Activated T-cell treated with anti-CD3 and anti-CD28 coated beads, Interleukin-2, amount 50 U/mL, for 24 hours (primary cell): ENCODE results near the gene RRP8.

Source experiments
- DNase-seq: peaks from one replicate; pipeline ENCODE4 v3.0.0-alpha.2; 2020
- H3K27ac Mint-ChIP-seq: 2 replicates; pipeline ENCODE4 v1.8.0; 2020; ENCODE audit warnings: mild to moderate bottlenecking, mixed read lengths
- H3K27me3 Mint-ChIP-seq: 2 replicates; pipeline ENCODE4 v1.8.0; 2020; ENCODE audit warnings: mixed read lengths
- H3K36me3 Mint-ChIP-seq: 2 replicates; pipeline ENCODE4 v1.8.0; 2020; ENCODE audit warnings: low read depth, mixed read lengths
- H3K4me1 Mint-ChIP-seq: 2 replicates; pipeline ENCODE4 v1.8.0; 2020; ENCODE audit warnings: low read depth, mixed read lengths
- H3K4me3 Mint-ChIP-seq: 2 replicates; pipeline ENCODE4 v1.8.0; 2020; ENCODE audit warnings: mild to moderate bottlenecking, moderate library complexity, mixed read lengths
- H3K9me3 Mint-ChIP-seq: 2 replicates; pipeline ENCODE4 v1.8.0; 2020; ENCODE audit warnings: mixed read lengths

The RRP8 gene

GRCh38 chr11:6637871-6638270 lies 34.5 kb upstream of the RRP8 start:
- Mint-ChIP-seq H3K9me3 (no peaks in the 10 kb centered on the region), H3K27ac (no peak overlapping the region), H3K36me3 (no peaks in the 10 kb centered on the region), H3K4me1 (no peaks in the 10 kb centered on the region), H3K4me3 (no peak overlapping the region), H3K27me3 (no peaks in the 10 kb centered on the region)
- no peak for DNase-seq

GRCh38 chr11:6636480-6636879 lies 33.1 kb upstream of the RRP8 start:
- Mint-ChIP-seq H3K4me3 (no peak overlapping the region), H3K9me3 (no peaks in the 10 kb centered on the region), H3K27ac (no peak overlapping the region), H3K4me1 (peaks cover 3% of the 10 kb centered on the region), H3K27me3 (no peaks in the 10 kb centered on the region), H3K36me3 (no peaks in the 10 kb centered on the region)
- no peak for DNase-seq

- Mint-ChIP-seq H3K36me3 (no peaks in the 10 kb centered on the region), H3K27me3 (no peaks in the 10 kb centered on the region), H3K4me1 (peaks cover 3% of the 10 kb centered on the region), H3K4me3 (no peak overlapping the region), H3K9me3 (no peaks in the 10 kb centered on the region), H3K27ac (no peak overlapping the region)
- DNase-seq = peak; percentile 20
Measured at GRCh38 chr11:6635082-6635932, 31.9 kb upstream of the RRP8 start.

- no peak overlapping the region for H3K4me3 Mint-ChIP-seq
Measured at GRCh38 chr11:6634534-6634933, 31.1 kb upstream of the RRP8 start.

GRCh38 chr11:6633422-6634408 lies 30.3 kb upstream of the RRP8 start:
- no peaks in the 10 kb centered on the region for H3K36me3 Mint-ChIP-seq

More at GRCh38 chr11:6634534-6634933, 31.1 kb upstream of the RRP8 start:
- H3K27me3 Mint-ChIP-seq = no peaks in the 10 kb centered on the region
- peaks cover 3% of the 10 kb centered on the region for H3K4me1 Mint-ChIP-seq
- no peaks in the 10 kb centered on the region for H3K36me3 Mint-ChIP-seq
- H3K27ac Mint-ChIP-seq = no peak overlapping the region
- H3K9me3 Mint-ChIP-seq = no peaks in the 10 kb centered on the region
- DNase-seq = no peak

GRCh38 chr11:6632116-6633073 lies 29.0 kb upstream of the RRP8 start:
- no peaks in the 10 kb centered on the region for H3K36me3 Mint-ChIP-seq
- peaks cover 13% of the 10 kb centered on the region for H3K4me1 Mint-ChIP-seq

More at GRCh38 chr11:6633422-6634408, 30.3 kb upstream of the RRP8 start:
- no peak overlapping the region for H3K4me3 Mint-ChIP-seq
- no peaks in the 10 kb centered on the region for H3K27me3 Mint-ChIP-seq
- peaks cover 3% of the 10 kb centered on the region for H3K4me1 Mint-ChIP-seq
- no peak overlapping the region for H3K27ac Mint-ChIP-seq
- H3K9me3 Mint-ChIP-seq = no peaks in the 10 kb centered on the region
- DNase-seq = no peak

GRCh38 chr11:6631361-6631890 lies 28.0 kb upstream of the RRP8 start:
- peak overlapping the region; percentile 3 for H3K27ac Mint-ChIP-seq
- H3K27me3 Mint-ChIP-seq = no peaks in the 10 kb centered on the region
- DNase-seq = no peak
- no peaks in the 10 kb centered on the region for H3K9me3 Mint-ChIP-seq
- H3K4me1 Mint-ChIP-seq = peaks cover 20% of the 10 kb centered on the region
- H3K4me3 Mint-ChIP-seq = no peak overlapping the region
- H3K36me3 Mint-ChIP-seq = no peaks in the 10 kb centered on the region

More at GRCh38 chr11:6632116-6633073, 29.0 kb upstream of the RRP8 start:
- no peak for DNase-seq
- Mint-ChIP-seq H3K9me3 (no peaks in the 10 kb centered on the region), H3K4me3 (no peak overlapping the region), H3K27me3 (no peaks in the 10 kb centered on the region), H3K27ac (no peak overlapping the region)

GRCh38 chr11:6630632-6631291 lies 27.3 kb upstream of the RRP8 start:
- Mint-ChIP-seq H3K27ac (no peak overlapping the region), H3K4me1 (peaks cover 20% of the 10 kb centered on the region), H3K9me3 (no peaks in the 10 kb centered on the region), H3K36me3 (no peaks in the 10 kb centered on the region), H3K4me3 (no peak overlapping the region), H3K27me3 (no peaks in the 10 kb centered on the region)
- DNase-seq = no peak

GRCh38 chr11:6629892-6630631 lies 26.6 kb upstream of the RRP8 start:
- no peak overlapping the region for H3K4me3 Mint-ChIP-seq
- DNase-seq = no peak
- H3K9me3 Mint-ChIP-seq = no peaks in the 10 kb centered on the region
- peaks cover 20% of the 10 kb centered on the region for H3K4me1 Mint-ChIP-seq
- H3K27ac Mint-ChIP-seq = no peak overlapping the region
- H3K36me3 Mint-ChIP-seq = no peaks in the 10 kb centered on the region
- no peaks in the 10 kb centered on the region for H3K27me3 Mint-ChIP-seq

GRCh38 chr11:6629573-6629891 lies 26.1 kb upstream of the RRP8 start:
- Mint-ChIP-seq H3K27ac (no peak overlapping the region), H3K4me1 (peaks cover 20% of the 10 kb centered on the region), H3K9me3 (no peaks in the 10 kb centered on the region), H3K4me3 (no peak overlapping the region), H3K27me3 (no peaks in the 10 kb centered on the region), H3K36me3 (no peaks in the 10 kb centered on the region)
- no peak for DNase-seq

GRCh38 chr11:6628526-6628925 lies 25.1 kb upstream of the RRP8 start:
- Mint-ChIP-seq H3K9me3 (no peaks in the 10 kb centered on the region), H3K36me3 (no peaks in the 10 kb centered on the region), H3K4me3 (no peak overlapping the region), H3K27me3 (no peaks in the 10 kb centered on the region), H3K4me1 (peaks cover 20% of the 10 kb centered on the region), H3K27ac (no peak overlapping the region)
- DNase-seq = no peak

- Mint-ChIP-seq H3K4me3 (no peak overlapping the region), H3K4me1 (peaks cover 20% of the 10 kb centered on the region), H3K27me3 (no peaks in the 10 kb centered on the region), H3K27ac (no peak overlapping the region), H3K9me3 (no peaks in the 10 kb centered on the region), H3K36me3 (no peaks in the 10 kb centered on the region)
- no peak for DNase-seq
Measured at GRCh38 chr11:6627762-6628241, 24.4 kb upstream of the RRP8 start.
